Right cardiac atrium (tissue), 5 donors: ENCODE measurements around the gene SHMT1. TPM values are rescaled to one million over a fixed set of nuclear protein-coding genes. Genes with fewer than 3 reads are reported as not detected.

Source experiments
- ATAC-seq, 2 donors: fragments of 200-7000 bp; cut with Tn5 transposase; one replicate each; pipeline versions ENCODE4 v1.8.0 to v1.9.1; 2020; ENCODE audit warnings: moderate library complexity in 2 of 2, mild to moderate bottlenecking in 1 of 2
- DNase-seq, 3 donors: peaks; one replicate each; pipeline ENCODE4 v3.0.0-alpha.2; 2020
- H3K27ac ChIP-seq: one replicate; pipeline ENCODE4 v1.5.1; 2013; ENCODE audit warnings: mild to moderate bottlenecking, low read length, control low read depth, moderate library complexity
- H3K27me3 ChIP-seq: one replicate; pipeline ENCODE4 v1.6.1; 2013; ENCODE audit not compliant: control insufficient read depth, insufficient read depth
- H3K4me1 ChIP-seq: one replicate; pipeline ENCODE4 v1.6.1; 2013; ENCODE audit warnings: low read length; ENCODE audit not compliant: control insufficient read depth, insufficient read depth
- H3K4me3 ChIP-seq: one replicate; pipeline ENCODE4 v1.5.1; 2013; ENCODE audit warnings: low read length, control low read depth
- H3K9me3 ChIP-seq: one replicate; pipeline ENCODE4 v1.6.1; 2013; ENCODE audit warnings: low read length; ENCODE audit not compliant: control insufficient read depth
- WGBS: extraction: QIAGEN DNeasy Blood & Tissue Kit; methylation state at CpG from one replicate; pipeline ENCODE4 v1.1.7; 2013; 5-methylcytosine and 5-hydroxymethylcytosine counted together
- intact Hi-C, 4 donors: fragments of 100-400 bp; cut with DNase I; formaldehyde crosslinking; loops; one replicate each; pipeline versions ENCODE4 v1.11.0 to v1.14.0; 2022 to 2023
- microRNA-seq, 2 donors: library from miRNA; unstranded; fragments of <30 nt; microRNA quantifications; one replicate each; pipeline ENCODE4 v1.2.0, GENCODE V29; 2020 to 2021
- polyA plus RNA-seq: library from polyadenylated mRNA; stranded (reverse); fragments of 200-250 nt; gene quantifications from one replicate; pipeline ENCODE4 v1.2.3, GENCODE V29; 2013
- total RNA-seq, 4 donors: library from RNA; stranded (reverse); fragmentation: NEBNext Ultra II Directional; extraction: Animal tissue kit (Norgen Biotek cat#: 25700); gene quantifications; one replicate each; pipeline ENCODE4 v1.2.1, GENCODE V29; 2021
- donor health status: healthy with polysubstance abuse.
- donor health status: DM: no; HTN: yes; CAD: no.
- donor health status: DM: no; HTN: no; CAD: no.
- donor health status: DM: no; HTN: yes; CAD: no; lungs with severe emphysema.
- donor health status: DM: yes; HTN: yes; CAD: no.

The SHMT1 gene
- total and polyA plus RNA-seq, 5 donors = 6.4 to 9.9 (median 8.3) TPM

- Histone ChIP-seq H3K4me3 (no peak overlapping the region), H3K27ac (no peak overlapping the region), H3K4me1 (no peaks in the 10 kb centered on the region), H3K27me3 (no peaks in the 10 kb centered on the region), H3K9me3 (no peaks in the 10 kb centered on the region)
- WGBS = 50% methylated on average over 5 of the region's 5 CpGs
- intact Hi-C loops = no loop called here
- DNase-seq (no peak), ATAC-seq (no peak)
These were observed 82.5 kb downstream of the SHMT1 start for GRCh38 chr17:18280766-18281371.

GRCh38 chr17:18280249-18280648, 83.1 kb downstream of the SHMT1 start:
- WGBS = 88% methylated on average over 4 of the region's 4 CpGs
- DNase-seq (no peak), ATAC-seq (no peak)
- H3K27me3 ChIP-seq = no peaks in the 10 kb centered on the region
- H3K9me3 ChIP-seq = no peaks in the 10 kb centered on the region
- no peak overlapping the region for H3K4me3 ChIP-seq
- H3K4me1 ChIP-seq = no peaks in the 10 kb centered on the region
- H3K27ac ChIP-seq = no peak overlapping the region
- intact Hi-C loops = no loop called here

GRCh38 chr17:18278867-18279266, 84.5 kb downstream of the SHMT1 start:
- H3K4me3 ChIP-seq = no peak overlapping the region
- intact Hi-C loops = no loop called here
- H3K27ac ChIP-seq = no peak overlapping the region
- ATAC-seq (no peak), DNase-seq (no peak)
- no peaks in the 10 kb centered on the region for H3K4me1 ChIP-seq
- H3K27me3 ChIP-seq = no peaks in the 10 kb centered on the region
- no peaks in the 10 kb centered on the region for H3K9me3 ChIP-seq
- 81% methylated on average over 3 of the region's 3 CpGs for WGBS

Small RNAs within 50 kb of the gene (microRNA-seq; reads per million reads assigned to microRNA genes)
- gene MIR6778 = 0 reads per million in 2 donors

Other genes with a start within 250 kb of the SHMT1 start
- gene ALKBH5, start 179.7 kb downstream of the SHMT1 start, total RNA-seq = 100 to 1,000 TPM; 180 to 195 (median 185) TPM
- gene ALKBH5, start 179.7 kb downstream of the SHMT1 start, polyA plus RNA-seq = 112 TPM
- 10 to 100 TPM; 11.2 to 13.9 (median 12.6) TPM for gene LLGL1, start 137.9 kb downstream of the SHMT1 start, total RNA-seq
- 8.6 TPM for gene LLGL1, start 137.9 kb downstream of the SHMT1 start, polyA plus RNA-seq
- 100 to 1,000 TPM; 176 to 217 (median 194) TPM for gene FLII, start 104.8 kb downstream of the SHMT1 start, total RNA-seq
- gene FLII, start 104.8 kb downstream of the SHMT1 start, polyA plus RNA-seq = 166 TPM
- 10 to 100 TPM; 17.6 to 20.7 (median 19.6) TPM for gene MIEF2, start 102.9 kb downstream of the SHMT1 start, total RNA-seq
- gene MIEF2, start 102.9 kb downstream of the SHMT1 start, polyA plus RNA-seq = 13.1 TPM
- gene TOP3A, start 48.6 kb downstream of the SHMT1 start, total RNA-seq = 10 to 100 TPM; 10.6 to 14.9 (median 12.7) TPM
- gene TOP3A, start 48.6 kb downstream of the SHMT1 start, polyA plus RNA-seq = 8.9 TPM
- 10 to 100 TPM; 10.7 to 13.3 (median 11.7) TPM for gene SMCR8, start 48.3 kb downstream of the SHMT1 start, total RNA-seq
- 5.3 TPM for gene SMCR8, start 48.3 kb downstream of the SHMT1 start, polyA plus RNA-seq
- gene EVPLL, start 14.2 kb upstream of the SHMT1 start, total RNA-seq = not detected
- gene EVPLL, start 14.2 kb upstream of the SHMT1 start, polyA plus RNA-seq = not detected
- gene LGALS9C, start 113.2 kb upstream of the SHMT1 start, total RNA-seq = under 1 TPM in 1 of 4 donors, not detected in 3; 0.20 TPM
- not detected for gene LGALS9C, start 113.2 kb upstream of the SHMT1 start, polyA plus RNA-seq